ENCODE data around the gene CSF2RB.

CSF2RB gene

GRCh38 chr22:36922711-36923110 is 9.3 kb downstream of the CSF2RB start:
- TF ChIP-seq CTCF (conservative IDR thresholded peaks at IDR 0.05), result no peak
- no peak overlapping the region; the same call in 1 of the 2 replicates for H3K27ac ChIP-seq

DNA sequence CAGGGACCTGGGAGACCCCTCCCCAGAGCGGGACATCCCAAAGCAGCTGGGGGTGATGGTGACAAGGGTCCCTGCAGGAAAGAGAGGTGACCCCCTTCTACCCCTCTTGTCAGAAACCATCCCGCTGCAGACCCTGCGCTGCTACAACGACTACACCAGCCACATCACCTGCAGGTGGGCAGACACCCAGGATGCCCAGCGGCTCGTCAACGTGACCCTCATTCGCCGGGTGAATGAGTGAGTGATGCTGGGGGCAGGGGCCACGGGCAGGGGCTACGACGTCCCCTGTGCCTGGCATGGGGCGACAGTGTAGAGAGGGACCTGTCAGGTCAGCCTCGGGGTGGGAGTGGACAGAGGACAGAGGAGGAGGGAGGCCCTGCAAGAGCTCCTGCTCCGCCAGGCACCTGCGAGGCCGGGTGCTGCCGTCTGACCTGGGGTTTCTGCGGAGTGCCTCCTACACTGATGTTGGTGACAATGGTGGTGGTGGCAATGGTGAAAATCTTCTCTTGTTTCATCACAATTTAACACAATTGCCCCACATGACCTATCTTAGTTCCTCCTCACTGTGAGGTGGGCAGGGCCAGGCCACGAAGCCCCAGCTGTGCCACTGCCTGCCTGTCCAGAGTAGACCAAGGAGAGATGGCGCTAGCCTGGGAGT is 9.8 kb downstream of the CSF2RB start:
- TF ChIP-seq CTCF (conservative IDR thresholded peaks at IDR 0.05), result no peak
- no peak overlapping the region for H3K27ac ChIP-seq

GRCh38 chr22:36924151-36924698 is 10.8 kb downstream of the CSF2RB start:
- no peak for TF ChIP-seq CTCF (conservative IDR thresholded peaks at IDR 0.05)
- no peak overlapping the region for H3K27ac ChIP-seq

GRCh38 chr22:36925388-36926290 is 12.2 kb downstream of the CSF2RB start:
- H3K27ac ChIP-seq, result no peak overlapping the region
- TF ChIP-seq CTCF (conservative IDR thresholded peaks at IDR 0.05), result no peak

DNA sequence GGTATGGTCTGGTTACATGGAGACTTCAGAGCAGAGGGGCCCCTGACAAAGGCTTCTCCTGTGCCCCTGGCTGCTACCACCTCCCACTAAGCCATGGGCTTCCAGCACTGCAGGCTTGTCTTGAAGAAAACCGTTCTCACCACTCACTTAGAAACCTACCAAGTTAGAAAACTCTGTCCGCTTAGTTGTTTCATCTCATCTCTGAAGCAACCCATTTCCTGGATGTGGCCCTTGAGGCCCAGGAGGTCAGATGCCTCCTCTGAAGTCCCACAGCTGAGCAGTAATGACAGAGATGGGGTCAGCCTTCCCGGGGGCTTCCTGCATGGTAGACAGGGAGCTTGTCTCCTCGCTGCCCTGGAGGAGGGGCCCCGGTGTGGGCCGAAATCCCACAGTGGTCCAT is 12.9 kb downstream of the CSF2RB start:
- TF ChIP-seq CTCF (conservative IDR thresholded peaks at IDR 0.05), result no peak
- H3K27ac ChIP-seq, result no peak overlapping the region

- no peak for TF ChIP-seq CTCF (conservative IDR thresholded peaks at IDR 0.05)
- no peak overlapping the region for H3K27ac ChIP-seq
Measured at GRCh38 chr22:36926721-36927435, 13.4 kb downstream of the CSF2RB start.

DNA sequence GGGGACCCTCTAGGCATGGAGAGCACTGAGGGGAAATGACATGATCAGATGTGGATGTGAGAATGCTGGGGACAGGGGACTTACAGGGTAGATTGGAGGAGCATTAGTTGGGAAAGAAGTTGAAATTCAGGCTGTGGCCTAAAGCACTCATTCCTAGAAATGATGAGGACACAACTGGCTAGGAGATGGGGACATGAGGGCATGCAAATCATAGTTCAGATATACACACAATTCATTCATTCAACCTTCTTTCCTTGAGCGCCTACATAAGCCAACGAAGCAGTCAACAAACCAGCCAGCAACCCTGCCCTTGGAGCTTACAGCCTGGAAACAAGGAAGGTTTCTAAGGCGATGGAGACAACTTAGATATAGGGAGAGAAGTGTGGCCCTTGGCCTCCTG is 14.2 kb downstream of the CSF2RB start:
- no peak for TF ChIP-seq CTCF (conservative IDR thresholded peaks at IDR 0.05)
- H3K27ac ChIP-seq, result no peak overlapping the region

All from VCaP (cell line).